Stimulated activated CD4-positive, alpha-beta T cell treated with anti-CD3 and anti-CD28 coated beads, Interleukin-12 subunit alpha, Interleukin-12 subunit beta, amount 100 ng/mL, for 4 hours (primary cell): ENCODE measurements around the gene SCARF1.

Experiments used
- DNase-seq: peaks from one replicate; pipeline ENCODE4 v3.0.0-alpha.2; 2020

Gene SCARF1

GRCh38 chr17:1592751-1593629, 52.5 kb downstream of the SCARF1 start:
- DNase-seq, result no peak

- no peak for DNase-seq
Measured at GRCh38 chr17:1591474-1592090, 54.0 kb downstream of the SCARF1 start.

GRCh38 chr17:1590747-1591473, 54.6 kb downstream of the SCARF1 start:
- DNase-seq, result no peak

GRCh38 chr17:1590029-1590746, 55.3 kb downstream of the SCARF1 start:
- no peak for DNase-seq

- no peak for DNase-seq
Measured at GRCh38 chr17:1588821-1589585, 56.5 kb downstream of the SCARF1 start.

GRCh38 chr17:1584167-1584566, 61.4 kb downstream of the SCARF1 start:
- DNase-seq, result no peak
